HL-60 (cell line): ENCODE data around the gene ULBP1.
"Not testable (repeated sequence)": the region's sequence is repeated elsewhere in the genome, so short reads cannot be mapped to it uniquely, and the experiment has no call there.

Experiments used
- CTCF ChIP-seq: IDR thresholded peaks from one replicate; pipeline ENCODE4 v1.5.1; 2011; ENCODE audit warnings: low read length, control low read depth, inconsistent platforms; ENCODE audit not compliant: insufficient read depth
- POLR2AphosphoS5 ChIP-seq: IDR thresholded peaks from 2 replicates; pipeline ENCODE4 v1.6.1; 2012; ENCODE audit warnings: low read depth
- REST ChIP-seq: IDR thresholded peaks from 2 replicates; pipeline ENCODE4 v1.6.1; 2012; ENCODE audit warnings: low read depth; ENCODE audit not compliant: insufficient replicate concordance

- not testable (repeated sequence) for TF ChIP-seq CTCF, REST, POLR2AphosphoS5
Observed at GRCh38 chr6:149945276-149945675, 18.5 kb upstream of the ULBP1 start.
